GM13976 (cell line): Measurements from ENCODE around the gene WASF3.

Experiments
- DNase-seq: peaks from one replicate; pipeline ENCODE4 v3.0.0; 2012; ENCODE audit warnings: low spot score
- CTCF ChIP-seq: IDR thresholded peaks from 2 replicates; pipeline ENCODE4 v1.5.1; 2012; ENCODE audit warnings: borderline replicate concordance, mild to moderate bottlenecking; ENCODE audit not compliant: insufficient read depth; ENCODE audit errors: extremely low read depth, missing control alignments, control extremely low read depth
- in situ Hi-C: fragments of 300-500 bp; cut with MboI; formaldehyde crosslinking; loops from one replicate; pipeline ENCODE4 v1.12.0; 2022; ENCODE audit warnings: low sequenced_read_pairs, mixed read lengths, inconsistent platforms; ENCODE audit not compliant: unreplicated experiment

The WASF3 gene

GRCh38 chr13:26563713-26564112, 6.2 kb downstream of the WASF3 start:
- no peak for DNase-seq
- in situ Hi-C loops: no loop called here
- no peak for TF ChIP-seq CTCF

DNA sequence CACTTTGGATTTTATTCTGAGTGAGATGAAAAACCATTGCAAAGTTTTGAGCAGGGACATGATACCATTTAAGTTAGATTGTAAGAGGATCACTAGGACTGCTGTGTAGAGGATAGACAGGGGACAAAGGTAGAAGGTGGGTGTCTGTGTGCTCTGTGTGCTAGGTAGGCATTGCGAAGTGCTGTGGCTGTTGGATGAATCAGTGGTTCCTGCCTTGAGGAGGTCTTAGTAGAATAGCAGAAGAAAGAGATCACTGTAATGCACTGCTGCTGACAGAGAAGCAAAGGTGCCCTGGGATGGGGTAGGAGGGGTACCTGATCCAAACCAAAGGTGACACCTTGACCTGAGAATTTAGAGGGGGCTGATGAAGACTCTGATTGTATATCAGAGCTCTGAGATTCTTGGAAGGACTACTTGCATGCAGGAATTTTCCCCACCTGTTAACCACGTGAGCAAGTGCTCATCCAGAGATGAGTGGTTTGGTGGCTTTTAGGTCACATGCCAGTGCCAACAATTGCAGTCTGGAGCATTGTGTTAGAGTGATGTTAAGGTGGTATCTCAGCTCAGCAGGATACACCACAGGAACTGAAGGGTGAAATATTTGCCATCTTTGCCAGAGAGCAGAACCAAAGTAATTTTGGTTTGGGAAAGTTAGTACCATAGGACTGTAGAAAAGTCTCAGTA, 10.8 kb downstream of the WASF3 start:
- DNase-seq: no peak
- TF ChIP-seq CTCF: no peak
- in situ Hi-C loops: no loop called here

DNA sequence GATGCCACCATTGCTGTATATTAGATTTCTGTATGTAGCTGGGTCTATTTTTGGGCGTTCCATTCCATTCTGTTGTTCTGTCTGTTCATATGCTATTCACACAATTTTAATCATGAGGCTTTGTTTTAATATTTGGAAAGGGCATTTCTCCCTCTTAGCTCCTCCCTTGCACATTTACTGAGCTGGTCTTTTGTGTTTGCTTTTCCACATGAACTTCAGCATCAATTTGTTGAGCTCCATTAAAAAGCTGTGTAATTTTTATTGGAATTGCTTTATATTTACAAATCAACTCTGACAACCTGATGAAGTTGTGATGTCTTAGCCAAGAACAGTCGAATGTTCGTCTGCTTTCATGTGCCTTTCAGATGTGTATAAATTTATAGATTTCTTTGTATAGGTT, 14.0 kb downstream of the WASF3 start:
- in situ Hi-C loops: no loop called here
- TF ChIP-seq CTCF: no peak
- no peak for DNase-seq

DNA sequence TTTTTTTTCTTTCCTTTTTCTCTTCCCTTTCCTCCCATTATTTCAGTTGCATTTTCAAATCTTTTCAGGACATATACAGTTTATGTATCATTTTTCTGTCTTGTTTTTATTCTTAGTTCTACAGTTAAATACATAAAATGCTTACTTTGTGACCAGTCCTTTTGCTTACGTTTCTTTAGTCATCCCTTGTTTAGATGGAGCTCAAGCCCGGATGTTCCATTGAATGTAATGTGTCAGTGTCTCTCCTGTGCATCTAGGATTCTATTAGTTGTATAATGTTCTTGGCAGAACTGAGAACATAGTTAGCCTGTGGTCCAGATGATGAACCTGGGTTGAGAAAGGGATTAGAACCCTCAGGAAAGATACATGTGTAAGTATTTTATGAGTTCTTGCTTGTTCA, 17.8 kb downstream of the WASF3 start:
- TF ChIP-seq CTCF: no peak
- DNase-seq: no peak
- in situ Hi-C loops: no loop called here

DNA sequence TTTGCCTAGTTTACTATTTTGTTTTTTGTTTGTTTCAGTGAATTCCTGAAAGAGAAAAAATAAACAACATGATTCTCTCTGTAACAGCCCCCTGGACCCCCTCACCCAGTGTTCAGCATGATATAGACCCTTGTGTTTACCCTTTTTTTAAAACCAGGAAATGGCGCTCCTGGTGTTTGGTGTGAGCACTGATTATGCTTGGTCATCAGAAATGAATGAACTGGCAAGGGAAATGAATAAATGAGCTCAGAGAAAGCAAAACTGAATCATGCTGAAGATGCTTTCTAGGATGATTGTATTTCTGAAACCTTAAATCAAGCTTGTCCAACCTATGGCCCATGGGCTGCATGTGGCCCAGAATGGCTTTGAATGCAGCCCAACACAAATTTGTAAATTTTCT, 22.1 kb downstream of the WASF3 start:
- no peak for DNase-seq
- no peak for TF ChIP-seq CTCF
- in situ Hi-C loops: no loop called here

DNA sequence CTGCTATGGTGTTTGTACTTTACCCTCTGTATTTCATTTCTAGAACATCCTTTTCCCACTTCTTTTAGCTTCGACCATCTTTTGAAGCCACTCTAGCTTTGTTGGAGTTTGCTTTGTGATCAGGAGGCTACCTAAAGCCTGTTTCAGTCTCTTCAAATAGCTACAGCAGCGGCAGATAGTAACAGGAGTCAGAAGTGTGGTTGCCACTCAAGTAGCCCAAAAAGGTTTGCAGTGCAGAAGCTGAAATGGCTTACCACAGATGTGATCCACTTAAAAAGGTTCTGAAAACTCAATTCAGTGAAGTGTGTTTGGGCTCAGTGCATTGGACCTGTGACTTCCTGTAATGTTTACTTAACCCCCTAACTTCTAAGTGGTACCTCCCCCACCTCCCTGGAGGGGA, 26.2 kb downstream of the WASF3 start:
- in situ Hi-C loops: no loop called here
- TF ChIP-seq CTCF: no peak
- no peak for DNase-seq
